Activated CD8-positive, alpha-beta memory T cell treated with anti-CD3 and anti-CD28 coated beads, Interleukin-2, amount 50 U/mL, for 1 hour (primary cell): ENCODE measurements around the gene ZNF514.
A peak's percentile ranks its signal among the peaks of the same experiment; 100 is the strongest.
"Not testable (repeated sequence)": the region's sequence is repeated elsewhere in the genome, so short reads cannot be mapped to it uniquely, and the experiment has no call there.

ENCODE experiments used
- DNase-seq: peaks from one replicate; pipeline ENCODE4 v3.0.0-alpha.2; 2020; ENCODE audit errors: extremely low read depth

Gene ZNF514

DNA sequence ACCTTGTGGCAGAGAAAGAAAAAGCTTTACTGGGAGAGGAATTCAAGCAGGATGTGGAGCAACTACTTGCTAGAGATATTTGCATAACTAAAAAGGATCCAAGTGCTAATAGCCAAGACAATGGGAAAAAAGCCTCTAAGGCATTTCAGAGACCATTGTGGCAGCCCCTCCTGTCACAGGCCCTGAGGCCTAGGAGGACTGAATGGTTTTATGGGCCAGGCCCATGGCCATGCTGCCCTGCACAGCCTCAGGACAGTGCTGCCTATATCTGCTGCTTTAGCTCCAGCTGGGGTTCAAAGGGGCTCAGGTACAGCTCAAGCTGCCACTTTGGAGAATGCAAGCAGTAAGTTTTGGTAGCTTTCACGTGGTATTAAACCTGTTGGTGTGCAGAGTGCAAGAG, 20.9 kb downstream of the ZNF514 start:
- DNase-seq = no peak

DNA sequence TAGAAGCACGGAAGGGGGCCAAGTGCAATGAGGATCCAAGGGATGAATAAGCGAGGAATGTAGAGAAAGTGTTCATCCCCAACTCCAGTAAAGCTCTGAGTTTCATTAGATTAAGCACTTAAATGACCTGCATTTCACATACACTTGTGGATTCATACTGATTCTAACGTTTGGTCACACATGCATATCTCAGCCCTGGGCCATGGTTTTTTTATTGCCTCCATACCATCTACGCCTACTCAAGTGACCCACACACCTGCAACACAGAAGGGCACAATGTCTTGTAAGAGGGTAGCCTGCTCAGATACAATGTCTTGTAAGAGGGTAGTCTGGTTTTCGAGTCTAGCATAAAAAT, 37.5 kb downstream of the ZNF514 start:
- DNase-seq = no peak

DNA sequence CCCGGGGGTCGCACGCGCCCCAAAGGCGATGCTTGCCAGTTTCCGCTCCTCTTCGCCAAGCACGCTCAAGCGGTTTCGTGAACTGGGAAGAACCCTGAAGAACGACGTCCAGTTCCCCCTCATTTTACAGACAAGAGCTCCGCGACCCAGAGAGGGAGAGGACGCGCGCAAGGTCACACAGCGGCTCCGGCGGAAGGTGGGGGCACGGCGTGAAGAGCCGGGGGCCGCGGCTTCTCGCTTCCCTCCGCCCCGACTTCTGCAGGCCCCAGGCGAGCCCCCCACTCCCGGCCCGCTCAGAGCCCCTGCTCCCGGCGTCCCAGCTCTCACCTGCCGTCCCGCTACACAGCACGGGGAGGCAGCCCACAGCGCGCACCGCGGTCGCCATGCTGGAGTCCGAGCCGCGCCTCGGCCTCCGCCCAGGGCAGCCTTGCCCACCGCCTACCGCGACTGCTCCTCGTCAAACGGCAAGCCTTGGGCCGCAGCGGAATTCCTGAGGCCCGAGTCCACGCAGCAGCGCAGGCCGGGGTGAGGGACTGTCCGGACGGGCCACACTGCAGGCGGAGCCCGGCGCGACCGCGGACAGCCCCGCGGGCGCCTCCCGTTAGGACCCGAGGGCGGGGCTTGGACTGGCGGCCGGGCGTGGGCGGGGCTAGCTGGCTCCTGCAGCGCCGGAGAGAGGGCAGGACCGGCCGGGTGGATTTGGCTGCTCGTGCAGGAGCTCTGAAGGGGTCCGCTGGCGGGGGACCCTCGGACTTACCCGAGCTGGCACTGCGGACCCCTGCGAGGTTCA, 38.0 kb downstream of the ZNF514 start, which contains the start of gene MRPS5:
Gene MRPS5, minus strand, starts transcription at position 402 of the 790 bp plus-strand sequence. Its CDS starts 17 bp downstream, at position 385.
- DNase-seq = peak; percentile 45

DNA sequence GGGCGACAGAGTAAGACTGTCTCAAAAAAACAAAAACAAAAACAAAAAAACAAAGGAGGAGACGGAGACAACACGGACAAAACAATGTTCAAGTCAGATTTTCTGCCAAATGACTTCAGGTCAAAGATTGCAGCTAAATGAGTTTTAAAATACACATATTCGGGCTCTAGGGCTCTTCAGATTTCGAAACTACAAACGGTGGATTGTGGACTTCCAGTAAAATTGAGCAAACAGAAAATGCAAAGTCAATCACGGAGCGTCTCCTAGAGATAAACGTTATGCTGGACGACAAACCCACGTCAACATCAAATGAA, 38.6 kb downstream of the ZNF514 start:
- no peak for DNase-seq

DNA sequence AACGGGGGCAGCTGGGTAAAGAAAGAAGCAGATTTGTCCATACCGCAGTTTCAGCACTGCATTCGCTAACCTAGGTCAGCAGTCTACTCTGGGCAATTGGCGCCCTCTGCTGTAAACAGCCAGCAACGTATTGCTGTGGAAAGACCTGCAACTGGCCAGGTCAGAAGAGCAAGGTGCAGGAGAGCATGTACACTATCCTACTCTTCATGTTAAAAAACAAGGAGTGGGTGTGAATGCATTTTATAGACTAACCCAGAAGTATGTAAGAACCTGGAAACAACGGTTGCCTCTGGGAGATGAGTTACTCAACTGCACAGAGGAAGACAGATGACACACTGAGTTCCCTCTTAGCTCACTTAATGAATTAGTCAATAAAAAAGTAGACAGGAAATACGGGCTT, 44.2 kb downstream of the ZNF514 start:
- DNase-seq = peak; percentile 40

DNA sequence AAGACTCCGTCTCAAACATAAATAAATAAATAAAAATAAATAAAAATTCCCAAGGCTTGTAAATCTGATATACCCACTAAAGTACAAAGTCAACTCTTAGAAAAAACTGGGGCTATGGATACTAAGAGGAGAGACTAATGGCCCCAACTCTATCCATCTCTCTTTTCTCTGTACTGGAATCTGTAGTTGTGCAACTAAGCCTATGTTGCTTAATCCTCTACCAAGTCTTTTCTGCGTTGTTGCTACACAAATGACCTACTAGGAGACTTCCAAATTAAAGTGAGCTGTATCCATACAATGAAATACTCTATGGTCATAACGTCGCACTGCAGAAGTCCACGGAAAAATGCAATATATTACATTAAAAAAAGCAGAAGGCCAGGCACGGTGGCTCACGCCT, 46.2 kb downstream of the ZNF514 start:
- DNase-seq = no peak

DNA sequence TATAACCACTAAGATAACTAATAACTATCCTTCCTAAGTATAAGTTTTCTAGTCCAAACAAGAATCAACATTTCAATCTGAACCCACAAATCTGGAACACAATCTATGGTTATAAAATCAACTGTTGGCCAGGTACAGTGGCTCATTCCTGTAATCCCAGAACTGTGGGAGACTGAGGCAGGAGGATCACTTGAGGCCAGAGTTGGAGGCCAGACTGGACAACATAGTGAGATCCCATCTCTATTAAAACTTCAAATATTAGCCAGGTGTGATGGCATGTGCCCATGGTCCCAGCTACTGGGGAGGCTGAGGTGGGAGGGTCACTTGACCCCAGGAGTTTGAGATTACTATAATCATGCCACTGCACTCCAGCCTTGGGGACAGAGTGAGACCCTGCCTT, 49.3 kb downstream of the ZNF514 start:
- no peak for DNase-seq

DNA sequence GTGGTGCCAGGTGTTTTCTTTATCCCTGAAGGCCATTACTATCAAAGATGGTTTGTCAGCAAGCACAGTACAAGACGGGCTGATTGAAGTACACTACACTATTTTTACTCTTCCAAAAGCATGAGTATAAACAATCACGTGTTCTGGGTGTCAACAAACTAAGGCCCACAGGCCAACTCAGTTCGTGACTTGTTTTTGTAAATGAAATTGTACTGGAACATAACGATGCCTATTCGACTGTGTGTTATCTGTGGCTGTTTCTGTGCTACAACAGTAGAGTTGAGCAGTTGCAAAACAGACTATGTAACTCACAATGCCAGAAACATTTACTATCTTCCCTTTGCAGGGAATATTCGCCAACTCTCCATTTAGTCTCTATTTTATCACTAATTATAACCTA, 50.4 kb downstream of the ZNF514 start:
- no peak for DNase-seq

DNA sequence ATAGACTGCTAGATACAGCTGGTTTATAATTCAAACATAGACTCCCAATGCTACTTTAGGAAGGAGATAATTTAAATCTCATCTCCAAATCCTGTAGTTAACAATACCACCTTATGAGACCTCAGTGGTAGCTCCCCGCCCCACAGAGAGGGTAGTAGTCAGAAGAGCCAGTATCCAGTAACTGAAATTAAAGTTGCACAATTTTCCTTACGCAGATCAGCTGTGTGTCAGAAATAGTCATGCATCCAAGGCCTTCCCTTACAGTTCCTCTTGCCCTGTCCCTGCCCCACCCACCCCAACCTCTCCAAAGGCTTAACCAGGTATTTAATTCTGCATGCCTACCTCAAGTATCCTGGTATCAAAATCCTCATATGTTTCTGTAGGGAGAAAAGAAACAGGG, 53.6 kb downstream of the ZNF514 start:
- DNase-seq = no peak

DNA sequence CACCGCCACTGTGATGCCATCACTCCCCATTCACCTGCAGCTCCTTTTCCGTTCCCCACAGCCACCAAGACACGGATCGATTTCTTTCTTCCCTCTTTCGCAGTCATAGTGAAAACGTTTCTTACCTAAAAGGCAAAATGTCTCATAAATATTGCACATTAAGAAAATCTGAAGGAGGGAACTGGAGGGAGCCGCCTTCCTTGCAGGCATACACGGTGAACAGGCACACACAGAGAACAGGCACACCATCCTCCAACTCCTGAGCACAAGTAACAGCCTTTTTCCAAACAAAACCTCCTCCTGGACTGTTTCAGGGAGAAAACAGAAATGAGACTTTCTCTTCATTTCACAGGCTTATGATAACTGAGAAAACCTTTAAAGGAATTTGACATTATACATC, 55.0 kb downstream of the ZNF514 start:
- no peak for DNase-seq

DNA sequence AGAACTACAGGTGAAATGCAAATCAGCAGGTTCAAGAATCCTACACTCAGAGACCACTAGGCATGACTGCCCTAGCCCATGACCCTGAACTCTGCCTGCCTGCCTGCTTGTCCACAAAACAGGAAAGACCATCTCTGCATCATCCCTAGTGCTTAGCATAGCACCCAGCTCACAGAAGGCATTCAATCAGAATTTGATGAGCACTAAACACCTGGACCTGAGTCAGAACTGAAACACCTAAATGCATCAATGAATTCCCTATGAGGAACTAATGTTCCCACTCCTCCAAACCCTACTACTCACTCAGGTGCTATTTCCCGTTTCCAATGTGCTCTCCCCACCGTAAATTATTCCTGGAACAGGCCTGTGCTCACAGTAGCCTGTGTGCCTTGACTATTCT, 59.7 kb downstream of the ZNF514 start:
- no peak for DNase-seq

DNA sequence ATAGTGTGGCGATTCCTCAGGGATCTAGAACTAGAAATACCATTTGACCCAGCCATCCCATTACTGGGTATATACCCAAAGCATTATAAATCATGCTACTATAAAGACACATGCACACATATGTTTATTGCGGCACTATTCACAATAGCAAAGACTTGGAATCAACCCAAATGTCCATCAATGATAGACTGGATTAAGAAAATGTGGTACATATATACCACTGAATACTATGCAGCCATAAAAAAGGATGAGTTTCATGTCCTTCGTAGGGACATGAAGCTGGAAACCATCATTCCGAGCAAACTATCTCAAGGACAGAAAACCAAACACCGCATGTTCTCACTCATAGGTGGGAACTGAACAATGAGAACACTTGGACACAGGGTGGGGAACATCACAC, 61.4 kb downstream of the ZNF514 start:
- DNase-seq = not testable (repeated sequence)
